GM19324 (cell line): ENCODE measurements around the gene TMBIM1.

Experiments used
- ATAC-seq: cut with Tn5 transposase; IDR thresholded peaks from one replicate; pipeline ENCODE4 v1.9.1; 2021; ENCODE audit warnings: mild to moderate bottlenecking, moderate library complexity; ENCODE audit not compliant: unreplicated experiment, low FRiP score

The TMBIM1 gene

DNA sequence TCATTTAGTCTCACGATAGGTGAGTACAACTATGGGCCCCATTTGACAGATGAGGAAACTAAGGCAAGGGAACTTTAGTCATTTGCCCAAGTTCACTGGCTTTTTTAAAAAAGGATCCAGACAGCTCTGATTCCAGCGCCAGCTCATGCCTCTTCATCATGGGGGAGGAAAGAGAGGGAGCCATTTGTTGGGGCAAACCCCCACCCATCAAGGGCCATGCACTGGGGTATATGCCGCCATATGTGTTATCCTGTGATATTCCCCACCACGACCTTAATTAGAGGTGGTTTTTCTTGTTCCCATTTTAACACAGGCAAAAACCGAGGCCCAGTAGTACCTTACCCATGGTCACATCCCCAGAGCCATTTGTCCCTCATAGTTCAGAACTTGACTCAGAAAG, 32.1 kb downstream of the TMBIM1 start:
- no peak for ATAC-seq

DNA sequence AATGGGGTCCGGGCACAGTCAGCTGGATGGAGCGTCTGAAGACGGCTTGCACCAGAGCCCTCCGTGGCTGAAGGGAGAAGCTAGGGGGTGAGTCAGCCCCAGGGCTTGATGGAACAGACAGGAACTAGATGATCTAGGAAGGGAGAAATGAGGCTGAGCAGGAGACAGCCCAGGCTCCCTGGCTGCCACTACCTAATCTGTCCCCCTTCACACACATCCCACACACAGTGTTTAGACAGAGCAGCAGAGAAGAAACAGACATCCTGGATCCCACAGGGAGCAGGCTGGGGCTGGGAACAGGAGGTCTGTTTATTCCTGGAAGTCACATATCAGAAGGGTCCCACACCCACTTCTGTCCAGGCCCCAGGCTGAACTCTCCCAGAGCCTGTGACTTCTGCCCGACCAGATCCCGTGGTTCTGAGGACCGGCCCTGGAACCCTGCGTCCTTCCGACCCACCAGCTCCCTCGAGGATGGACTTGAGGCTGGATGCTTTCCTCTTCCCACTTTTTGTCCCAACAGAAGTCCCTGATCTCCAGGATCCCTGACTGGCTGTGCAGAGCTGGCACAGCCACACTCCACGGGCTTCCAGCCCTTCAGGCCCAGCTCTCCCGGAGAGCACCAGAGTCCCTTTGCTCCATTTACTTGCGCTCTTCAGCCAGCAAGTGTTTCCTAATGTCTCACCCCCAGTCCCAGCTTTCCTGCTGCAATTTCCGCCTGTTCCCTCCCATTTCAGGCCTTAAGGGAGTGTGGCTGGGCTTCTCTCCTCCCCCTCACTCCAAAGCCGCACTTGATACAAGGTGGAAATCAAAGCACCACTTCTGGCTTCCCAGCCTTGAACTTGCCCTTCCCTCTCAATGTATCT, 33.0 kb downstream of the TMBIM1 start:
- ATAC-seq: no peak

DNA sequence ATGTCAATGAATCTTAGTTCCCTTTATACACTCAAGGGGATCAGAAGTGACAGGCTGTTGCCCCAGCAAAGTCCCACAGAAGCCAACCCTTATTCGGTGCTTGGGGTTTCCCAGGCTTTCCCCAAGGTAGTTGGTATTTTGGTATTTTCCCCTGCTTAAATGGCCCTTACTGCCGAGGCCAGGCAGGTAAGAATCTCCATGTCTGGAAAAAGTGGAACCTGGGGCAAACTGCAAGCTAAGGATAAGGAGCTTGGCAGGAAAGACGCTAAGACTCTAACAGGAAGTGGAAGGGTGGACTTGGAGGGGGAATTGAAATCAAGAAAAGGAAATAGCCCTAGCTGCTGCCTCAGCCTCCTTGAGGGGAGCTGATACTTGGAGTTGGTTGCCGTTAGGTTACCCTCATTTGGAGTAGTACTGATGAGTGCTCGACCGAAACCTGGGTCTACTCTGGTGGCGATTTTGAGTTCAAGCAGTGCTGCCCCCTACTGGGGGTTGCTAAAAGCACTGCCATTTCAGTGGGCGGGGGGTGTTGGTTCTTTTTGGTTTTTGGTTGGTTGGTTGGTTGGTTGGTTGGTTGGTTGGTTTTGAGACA, 34.8 kb downstream of the TMBIM1 start:
- ATAC-seq: peak; percentile 47

DNA sequence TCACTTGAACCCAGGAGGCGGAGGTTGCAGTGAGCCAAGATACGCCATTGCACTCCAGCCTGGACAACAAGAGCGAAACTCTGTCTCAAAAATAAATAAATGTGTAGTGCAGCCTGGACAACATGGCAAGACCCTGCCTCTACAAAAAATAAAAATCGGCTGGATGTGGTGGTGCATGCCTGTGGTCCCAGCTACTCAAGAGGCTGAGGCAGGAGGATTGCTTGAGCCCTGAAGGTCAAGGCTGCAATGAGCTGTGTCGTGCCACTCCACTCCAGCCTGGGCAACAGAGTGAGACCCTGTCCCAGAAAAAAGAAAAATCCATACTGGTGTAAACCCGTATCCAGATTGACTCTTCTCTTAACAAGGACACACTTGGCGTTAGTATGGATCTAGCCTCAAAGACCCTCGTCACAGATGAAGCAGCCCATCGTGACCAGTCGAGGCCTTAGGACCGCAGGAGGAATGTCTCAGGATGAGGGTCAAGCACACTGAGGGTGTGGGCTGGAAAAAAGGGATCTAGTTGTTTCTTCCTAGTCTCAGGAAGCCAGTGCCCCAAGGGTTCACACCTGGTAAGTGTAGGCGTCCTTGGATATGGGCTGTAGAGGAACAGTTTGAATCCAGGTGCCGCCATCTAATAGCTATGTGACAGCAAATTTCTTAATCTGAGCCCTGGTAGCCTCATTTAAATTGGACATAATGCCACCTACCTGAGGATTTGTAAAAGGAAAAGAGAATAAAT, 35.5 kb downstream of the TMBIM1 start:
- ATAC-seq: no peak

DNA sequence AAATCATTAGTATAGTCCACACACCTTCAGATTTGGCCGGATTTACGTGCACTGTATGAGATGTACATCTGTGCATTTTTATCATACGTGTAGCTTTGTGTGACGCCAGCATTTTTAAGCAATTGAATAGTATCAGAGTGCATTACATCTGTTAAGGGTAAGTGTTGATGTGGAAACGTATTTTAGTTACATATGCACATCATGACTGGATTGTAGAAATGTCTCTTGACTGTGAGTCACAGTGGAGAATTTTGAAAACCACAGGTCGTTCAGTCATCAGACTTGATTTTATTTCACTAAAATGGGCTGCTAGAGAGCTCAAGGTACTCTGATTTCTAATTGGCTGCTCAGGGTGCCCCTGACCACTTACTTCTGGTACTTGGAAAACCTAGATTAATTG, 36.9 kb downstream of the TMBIM1 start:
- ATAC-seq: no peak

DNA sequence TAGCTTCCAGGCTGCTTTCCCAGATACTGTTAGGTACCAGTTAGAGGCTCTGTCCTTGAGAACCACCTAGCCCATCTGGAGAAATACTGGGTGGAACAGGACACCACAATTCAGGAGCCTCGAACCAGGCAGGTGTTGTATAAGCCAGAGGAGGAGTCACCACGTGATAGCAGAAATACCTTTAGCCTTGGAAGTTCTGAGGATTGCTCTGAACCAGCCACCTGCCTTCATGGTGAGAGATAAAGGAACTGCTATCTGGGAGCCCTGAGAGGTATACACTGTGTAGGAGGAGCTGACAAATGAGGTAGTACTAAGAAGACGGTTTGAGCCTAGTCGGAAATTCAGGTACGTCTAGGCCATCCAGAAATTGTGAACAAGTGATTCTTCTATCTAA, 39.1 kb downstream of the TMBIM1 start:
- ATAC-seq: no peak

DNA sequence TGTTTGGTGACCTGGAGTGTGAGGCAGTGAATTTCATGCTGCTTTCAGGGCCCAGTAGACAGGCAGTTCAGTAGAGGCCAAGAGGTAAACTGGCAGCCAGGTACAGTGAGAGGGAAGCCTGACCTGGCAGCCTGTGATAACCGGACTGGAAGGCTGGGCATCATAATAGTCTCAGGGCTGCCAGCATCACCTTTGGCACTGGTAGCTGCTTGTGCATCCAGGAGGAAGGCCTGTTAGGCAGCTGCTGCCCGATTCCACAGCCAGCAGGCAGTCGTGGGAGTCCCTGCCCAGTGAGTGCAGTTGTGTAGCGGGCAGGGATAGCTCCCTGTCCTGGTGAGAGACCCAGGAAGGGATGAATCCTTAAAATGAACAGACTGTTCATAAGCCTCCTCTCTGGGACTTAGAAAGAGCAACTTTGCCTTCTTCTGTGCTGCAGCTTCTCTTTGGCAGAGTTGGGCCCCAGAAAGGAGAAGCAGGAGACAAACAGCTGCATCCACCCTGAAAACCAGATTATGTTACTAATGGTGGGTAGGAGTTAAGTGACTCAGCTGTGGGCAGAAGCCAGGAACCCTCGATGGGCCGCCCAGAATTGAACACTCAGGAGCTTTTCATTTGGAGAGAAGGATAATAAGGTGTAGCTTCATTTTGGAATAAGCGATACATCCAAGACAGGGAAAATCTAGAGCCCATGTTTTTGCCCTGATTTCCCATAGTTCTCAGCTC, 39.6 kb downstream of the TMBIM1 start:
- no peak for ATAC-seq

DNA sequence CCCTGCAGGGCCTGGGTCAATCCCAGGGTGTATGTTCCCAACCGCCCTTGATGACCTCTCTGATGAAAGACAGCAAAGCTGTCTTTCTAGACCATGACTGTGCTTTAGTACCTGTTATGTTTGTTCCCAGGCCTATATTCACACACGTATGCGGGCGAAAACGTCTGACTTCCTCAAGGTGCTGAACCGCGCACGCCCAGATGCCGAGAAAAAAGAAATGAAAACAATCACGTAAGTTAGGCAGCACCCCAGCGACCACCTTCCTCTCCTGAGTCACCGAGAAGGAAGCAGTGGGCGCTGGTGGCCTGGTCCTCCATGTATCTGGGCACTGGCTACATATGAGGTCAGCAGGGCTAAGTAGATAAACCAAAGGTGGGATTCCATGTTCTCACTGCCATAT, 42.6 kb downstream of the TMBIM1 start:
- ATAC-seq: no peak

DNA sequence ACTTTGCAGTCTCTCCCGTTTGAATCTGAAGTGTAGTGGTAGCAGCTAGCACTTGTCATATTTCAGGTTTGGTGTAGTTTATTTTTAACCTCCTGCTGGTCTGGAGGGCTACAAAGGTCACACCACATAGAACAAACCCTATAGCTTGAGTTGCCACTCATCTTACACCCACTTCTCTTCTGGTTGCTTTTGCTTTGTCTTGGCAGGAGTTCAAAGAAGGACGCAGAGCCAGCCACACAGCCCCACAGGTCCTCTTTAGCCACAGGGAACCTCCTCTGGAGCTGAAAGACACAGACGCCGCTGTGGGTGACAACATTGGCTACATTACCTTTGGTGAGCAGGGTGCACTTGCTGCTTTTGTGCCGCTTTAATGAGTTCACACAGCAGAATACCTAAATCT, 47.1 kb downstream of the TMBIM1 start:
- ATAC-seq: no peak

DNA sequence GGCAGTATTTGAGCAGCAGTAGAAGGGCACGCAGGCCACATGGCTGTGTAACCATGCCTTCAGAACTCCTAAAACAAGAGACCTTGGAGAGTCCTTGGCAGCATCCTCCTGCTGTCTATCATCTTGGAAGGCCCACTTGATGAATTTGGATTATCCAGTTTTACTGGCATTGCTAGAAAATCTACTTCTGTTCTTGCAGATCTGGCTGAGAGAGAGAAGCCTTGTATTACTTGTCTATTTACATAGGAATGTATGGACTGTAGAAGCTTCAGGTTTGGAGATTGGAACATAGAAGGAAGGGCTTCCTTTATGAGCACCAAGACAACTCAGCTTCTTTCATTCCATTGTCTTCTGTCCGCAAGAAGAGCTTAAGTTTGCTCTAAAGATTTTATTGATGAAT, 47.6 kb downstream of the TMBIM1 start:
- no peak for ATAC-seq

DNA sequence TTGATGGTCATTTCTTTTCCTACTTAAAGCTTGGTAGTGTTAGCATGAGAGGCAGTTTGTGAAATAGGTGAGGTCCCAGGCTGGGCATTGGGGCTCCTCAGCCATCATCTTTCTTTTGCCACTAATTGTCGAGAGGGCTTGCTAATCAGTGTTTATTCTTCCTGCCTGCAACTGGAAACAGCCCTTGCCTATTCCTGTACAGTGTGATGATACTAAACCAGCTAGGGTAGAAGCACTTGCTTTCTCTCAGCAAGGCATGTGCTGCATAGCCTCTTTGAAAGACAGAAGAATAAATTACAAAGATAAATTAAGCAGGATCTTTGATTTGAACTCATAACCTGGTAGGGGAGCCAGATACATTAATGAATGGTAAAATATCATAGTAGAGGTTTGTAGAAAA, 48.1 kb downstream of the TMBIM1 start:
- no peak for ATAC-seq

DNA sequence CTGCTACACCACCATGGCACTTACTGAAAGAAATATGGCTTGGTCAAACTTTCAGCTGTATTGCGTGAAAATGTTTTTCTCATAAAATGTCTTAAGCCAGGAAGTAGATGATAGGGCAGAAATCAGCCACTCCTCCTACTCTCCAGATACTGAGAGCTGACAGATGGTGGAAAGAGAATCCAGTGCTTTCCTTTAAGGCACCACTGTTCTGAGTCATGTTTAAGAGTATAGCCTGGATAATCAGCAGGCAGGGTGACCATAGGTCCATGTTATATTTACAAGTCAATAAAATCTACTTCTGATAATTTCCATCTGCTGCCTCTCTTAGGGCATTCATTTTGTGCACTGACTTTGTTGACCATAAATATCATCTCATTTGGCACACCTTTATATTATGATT, 53.4 kb downstream of the TMBIM1 start:
- ATAC-seq: no peak

DNA sequence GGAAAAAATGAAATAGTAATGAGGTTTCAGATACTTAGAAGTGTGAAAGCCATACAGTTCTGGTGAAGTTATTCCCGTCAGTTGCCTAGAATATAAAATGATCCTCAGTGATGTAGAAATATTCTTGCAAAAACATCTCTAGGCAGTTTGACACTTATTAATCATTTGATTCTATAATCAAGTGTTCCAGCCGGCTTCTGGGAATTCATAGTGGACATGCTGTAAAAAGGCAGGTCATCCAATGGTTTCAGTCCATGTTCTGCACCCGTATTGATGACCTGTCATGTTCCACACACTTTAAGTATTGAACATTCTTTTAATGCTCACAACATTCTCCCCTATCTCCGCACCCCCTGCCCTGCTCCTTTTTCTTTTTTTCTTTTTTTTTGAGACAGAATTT, 55.5 kb downstream of the TMBIM1 start:
- ATAC-seq: no peak

DNA sequence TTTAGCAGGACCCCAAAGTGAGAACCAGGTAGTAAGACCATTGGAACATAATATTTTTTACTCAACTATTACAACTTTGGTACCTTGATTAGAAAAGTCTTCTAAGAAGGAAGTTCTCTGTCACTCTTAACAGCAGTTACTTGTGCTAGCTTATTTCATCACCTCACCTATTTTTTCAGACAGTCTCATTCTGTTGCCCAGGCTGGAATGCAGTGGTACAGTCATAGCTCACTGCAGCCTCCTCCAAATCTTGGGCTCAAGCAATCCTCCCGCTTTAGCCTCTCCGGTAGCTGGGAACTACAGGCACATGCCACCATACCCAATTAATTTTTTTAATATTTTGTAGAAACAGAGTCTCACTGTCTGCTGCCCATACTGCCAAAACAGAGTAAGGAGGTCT, 57.3 kb downstream of the TMBIM1 start:
- no peak for ATAC-seq

DNA sequence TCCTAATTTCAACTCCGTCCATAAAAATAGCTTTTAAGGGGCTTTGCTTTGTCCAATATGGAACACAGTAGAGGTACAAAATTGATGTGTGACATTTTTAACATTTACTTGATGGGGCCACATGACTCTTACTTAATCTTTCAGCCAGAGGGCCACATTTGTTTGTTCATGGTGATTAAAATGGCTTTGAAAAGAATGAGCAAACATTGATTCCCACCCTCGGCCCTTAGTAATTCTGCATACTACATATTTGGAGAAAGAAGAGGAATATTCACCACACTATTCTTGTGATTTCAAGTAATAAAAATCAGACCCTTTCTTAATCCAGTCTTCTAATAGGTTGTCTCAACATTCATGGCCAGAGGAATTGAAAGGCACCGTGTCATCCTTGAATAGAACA, 57.8 kb downstream of the TMBIM1 start:
- no peak for ATAC-seq

DNA sequence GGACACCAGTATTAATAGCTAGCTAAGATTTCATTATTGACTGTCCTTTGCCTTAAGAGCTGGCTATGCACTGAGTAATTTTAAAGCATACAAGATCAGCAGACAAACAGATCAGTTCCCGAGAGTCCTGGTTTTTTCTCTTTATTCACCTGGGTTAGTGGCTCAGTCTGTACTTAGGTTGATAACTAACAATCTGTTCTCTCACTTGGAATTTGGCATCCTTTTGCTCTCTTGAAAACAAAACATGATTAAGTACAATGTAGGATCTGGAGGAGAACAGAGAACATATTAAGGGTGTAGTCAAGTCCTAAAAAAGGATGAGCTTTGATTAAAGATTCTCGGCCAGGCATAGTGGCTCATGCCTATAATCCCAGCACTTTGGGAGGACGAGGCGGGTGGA, 58.8 kb downstream of the TMBIM1 start:
- no peak for ATAC-seq

DNA sequence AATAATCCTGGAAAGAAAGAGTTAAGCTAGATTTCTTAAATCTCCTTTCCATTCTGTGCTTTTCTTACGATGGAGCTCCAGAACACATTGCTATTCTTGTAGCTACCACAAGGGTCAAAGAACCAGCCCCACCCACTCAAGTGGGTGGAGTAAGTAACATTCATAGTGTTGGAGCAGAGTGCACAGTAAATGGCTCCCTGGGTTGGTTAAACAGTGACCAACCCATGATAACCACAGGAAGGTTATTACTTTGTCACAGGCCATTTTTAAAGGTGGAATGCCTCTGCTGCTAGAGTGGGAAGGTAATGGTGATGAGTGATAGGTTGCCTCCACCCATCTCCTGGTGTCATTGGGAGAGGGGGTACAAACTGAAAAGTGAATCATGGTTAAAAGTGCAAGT, 61.4 kb downstream of the TMBIM1 start:
- ATAC-seq: no peak

DNA sequence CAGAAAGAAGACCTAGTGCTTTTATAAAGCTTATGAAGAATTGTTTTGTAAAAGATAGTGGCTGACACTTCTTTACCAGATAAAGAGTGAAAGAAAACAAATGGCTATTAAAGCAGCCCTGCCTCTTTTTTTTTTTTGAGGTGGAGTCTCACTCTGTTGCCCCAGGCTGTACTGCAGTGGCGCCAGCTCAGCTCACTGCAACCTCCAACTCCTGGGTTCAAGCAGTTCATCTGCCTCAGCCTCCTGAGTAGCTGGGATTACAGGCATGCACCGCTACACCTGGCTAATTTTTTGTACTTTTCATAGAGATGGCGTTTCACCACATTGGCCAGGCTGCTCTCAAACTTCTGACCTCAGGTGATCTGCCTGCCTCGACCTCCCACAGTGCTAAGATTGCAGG, 62.5 kb downstream of the TMBIM1 start:
- no peak for ATAC-seq

DNA sequence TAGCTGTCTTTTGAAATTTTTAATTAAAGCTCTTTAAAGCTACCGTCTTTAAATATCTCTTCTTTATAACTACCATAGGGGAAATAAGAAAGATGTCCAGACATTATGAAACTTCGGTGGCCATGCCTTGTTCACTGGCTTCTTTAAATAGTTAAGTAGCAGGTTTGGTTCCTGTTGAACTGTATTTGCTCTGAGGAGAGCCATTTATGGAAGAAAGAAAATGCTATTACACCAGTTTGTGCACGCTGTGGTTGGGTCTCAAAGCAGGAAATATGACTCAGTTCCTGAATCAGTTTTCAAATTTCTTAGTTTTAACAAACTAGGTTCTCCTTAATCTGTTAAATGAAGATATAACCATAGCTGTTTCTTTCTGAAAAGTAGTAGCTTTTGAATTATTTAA, 63.1 kb downstream of the TMBIM1 start:
- ATAC-seq: peak; percentile 77

DNA sequence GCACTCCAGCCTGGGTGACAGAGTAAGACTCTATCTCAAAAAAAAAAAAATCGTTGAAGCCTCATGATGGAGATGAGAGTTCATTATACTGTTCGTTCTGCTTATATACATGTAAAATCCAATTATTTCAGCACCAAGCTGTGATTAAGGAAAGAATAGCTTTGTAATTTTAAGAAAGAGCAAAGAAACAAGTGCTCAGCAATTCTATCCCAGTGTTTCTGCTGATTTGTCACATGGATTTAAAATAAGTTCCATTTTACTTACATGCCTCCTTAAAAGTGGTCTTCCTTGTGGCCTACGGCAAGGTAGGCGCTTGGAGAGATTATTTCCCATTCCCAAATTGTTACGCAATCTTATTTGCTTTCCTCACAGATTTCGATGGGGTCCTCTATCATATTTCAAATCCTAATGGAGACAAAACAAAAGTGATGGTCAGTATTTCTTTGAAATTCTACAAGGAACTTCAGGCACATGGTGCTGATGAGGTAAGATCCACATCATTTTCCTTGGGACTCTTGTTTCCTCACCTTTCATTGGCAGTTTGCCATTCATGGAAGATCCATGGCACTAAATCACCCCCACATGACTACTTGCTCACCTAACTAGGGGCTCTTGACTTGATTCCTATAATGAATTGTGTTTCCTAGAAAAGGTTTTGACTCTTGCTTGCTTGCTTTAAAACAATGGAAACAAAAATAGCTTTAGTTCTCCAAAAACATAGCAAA, 63.8 kb downstream of the TMBIM1 start:
- no peak for ATAC-seq
